Colonic mucosa (tissue), 4 donors: ENCODE measurements around the gene TSNAX. TPM values are rescaled to one million over a fixed set of nuclear protein-coding genes. Genes with fewer than 3 reads are reported as not detected.
A peak's percentile ranks its signal among the peaks of the same experiment; 100 is the strongest.

Experiments used
- DNase-seq: peaks from one replicate; pipeline ENCODE4 v3.0.0-alpha.2; 2020
- H3K27ac ChIP-seq: fragments of 200-600 bp; one replicate; pipeline ENCODE4 v1.8.0; 2021
- H3K27me3 ChIP-seq: fragments of 200-600 bp; one replicate; pipeline ENCODE4 v1.8.0; 2021
- H3K36me3 ChIP-seq: fragments of 200-600 bp; one replicate; pipeline ENCODE4 v1.8.0; 2021
- H3K4me1 ChIP-seq: fragments of 200-600 bp; one replicate; pipeline ENCODE4 v1.8.0; 2021; ENCODE audit warnings: mild to moderate bottlenecking
- H3K4me3 ChIP-seq: fragments of 200-600 bp; one replicate; pipeline ENCODE4 v1.8.0; 2021
- H3K9ac ChIP-seq, 2 donors: one replicate each; pipeline ENCODE4 v1.7.0; 2013; ENCODE audit warnings: control low read depth in 2 of 2, low read depth in 2 of 2, low read length in 2 of 2
- H3K9me3 ChIP-seq: fragments of 200-600 bp; one replicate; pipeline ENCODE4 v1.8.0; 2021
- intact Hi-C: fragments of 100-400 bp; cut with DNase I; formaldehyde crosslinking; loops from one replicate; pipeline ENCODE4 v1.14.1; 2022
- total RNA-seq, 2 donors: library from RNA; stranded (reverse); fragmentation: NEBNext Ultra II Directional in 1 of 2; extraction: Animal tissue kit (Norgen Biotek cat#: 25700) in 1 of 2; gene quantifications; one replicate each; pipeline ENCODE4 v1.2.1, GENCODE V29; 2021
- TF ChIP-seq, protein P1 (sequence below): fragments of 200-600 bp; IDR thresholded peaks from one replicate; pipeline ENCODE4 v1.8.0; 2022; ENCODE audit warnings: antibody characterized with exemption, mild to moderate bottlenecking
- donor health status: healthy.
- donor health status: DM: no; HTN: no; CAD: no.
- donor health status: DM: no; HTN: no; CAD: no.

Gene TSNAX
- total RNA-seq, 2 donors from 2014 or later = 22.6 to 37.3 TPM

DNA sequence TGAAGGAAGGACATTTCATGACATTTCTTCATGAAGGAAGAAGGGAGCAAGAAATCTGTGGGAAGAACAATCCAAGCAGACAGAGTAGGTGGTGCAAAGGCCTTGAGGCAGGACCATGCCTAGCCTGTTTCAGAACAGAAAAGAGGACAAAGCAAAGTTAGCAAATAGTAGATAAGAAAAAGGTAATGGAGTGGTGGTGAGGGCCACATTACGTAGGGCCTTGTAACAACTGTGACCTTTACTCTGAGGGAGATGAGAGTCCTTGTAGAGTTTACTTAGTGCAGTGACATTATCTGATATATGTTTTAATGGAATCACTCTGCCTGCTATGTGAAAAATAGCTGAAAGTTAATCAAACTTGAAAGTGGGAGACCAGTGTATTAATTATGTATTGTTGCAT is 6.4 kb upstream of the TSNAX start:
- H3K4me1 ChIP-seq = no peaks in the 10 kb centered on the region
- intact Hi-C loops = no loop called here
- no peaks in the 10 kb centered on the region for H3K27me3 ChIP-seq
- TF ChIP-seq, protein P1, sequence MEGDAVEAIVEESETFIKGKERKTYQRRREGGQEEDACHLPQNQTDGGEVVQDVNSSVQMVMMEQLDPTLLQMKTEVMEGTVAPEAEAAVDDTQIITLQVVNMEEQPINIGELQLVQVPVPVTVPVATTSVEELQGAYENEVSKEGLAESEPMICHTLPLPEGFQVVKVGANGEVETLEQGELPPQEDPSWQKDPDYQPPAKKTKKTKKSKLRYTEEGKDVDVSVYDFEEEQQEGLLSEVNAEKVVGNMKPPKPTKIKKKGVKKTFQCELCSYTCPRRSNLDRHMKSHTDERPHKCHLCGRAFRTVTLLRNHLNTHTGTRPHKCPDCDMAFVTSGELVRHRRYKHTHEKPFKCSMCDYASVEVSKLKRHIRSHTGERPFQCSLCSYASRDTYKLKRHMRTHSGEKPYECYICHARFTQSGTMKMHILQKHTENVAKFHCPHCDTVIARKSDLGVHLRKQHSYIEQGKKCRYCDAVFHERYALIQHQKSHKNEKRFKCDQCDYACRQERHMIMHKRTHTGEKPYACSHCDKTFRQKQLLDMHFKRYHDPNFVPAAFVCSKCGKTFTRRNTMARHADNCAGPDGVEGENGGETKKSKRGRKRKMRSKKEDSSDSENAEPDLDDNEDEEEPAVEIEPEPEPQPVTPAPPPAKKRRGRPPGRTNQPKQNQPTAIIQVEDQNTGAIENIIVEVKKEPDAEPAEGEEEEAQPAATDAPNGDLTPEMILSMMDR = no peak
- H3K36me3 ChIP-seq = no peaks in the 10 kb centered on the region
- no peak overlapping the region for H3K27ac ChIP-seq
- no peak overlapping the region for H3K4me3 ChIP-seq
- no peak for DNase-seq
- no peak overlapping the region for H3K9ac ChIP-seq
- no peaks in the 10 kb centered on the region for H3K9me3 ChIP-seq

- no peaks in the 10 kb centered on the region for H3K36me3 ChIP-seq
- no peaks in the 10 kb centered on the region for H3K4me1 ChIP-seq
- DNase-seq = no peak
- H3K27ac ChIP-seq = no peak overlapping the region
- H3K27me3 ChIP-seq = no peaks in the 10 kb centered on the region
- TF ChIP-seq, protein P1 = no peak
- no peak overlapping the region for H3K4me3 ChIP-seq
- intact Hi-C loops = no loop called here
- no peak overlapping the region for H3K9ac ChIP-seq
- H3K9me3 ChIP-seq = no peaks in the 10 kb centered on the region
Observed at GRCh38 chr1:231522931-231523642, 5.4 kb upstream of the TSNAX start.

DNA sequence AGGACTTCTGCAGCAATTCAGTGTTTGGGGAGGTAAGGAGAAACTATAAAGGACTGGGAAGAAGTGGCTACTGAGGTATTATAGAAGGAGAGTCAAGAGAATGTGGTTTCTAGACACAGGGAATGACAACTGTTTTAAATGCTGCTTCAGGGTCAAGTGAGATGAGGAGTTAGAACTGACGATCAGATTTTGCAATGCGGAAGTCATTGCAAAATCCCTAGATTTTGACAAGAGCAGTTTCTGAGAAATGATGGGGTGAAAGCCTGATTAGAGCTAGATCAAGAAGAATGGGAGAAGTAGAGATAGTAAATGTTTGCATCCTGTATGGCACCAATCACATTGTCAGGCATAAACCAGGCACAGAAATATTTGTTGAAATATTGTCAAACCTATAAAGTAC is 4.7 kb upstream of the TSNAX start:
- H3K4me3 ChIP-seq = no peak overlapping the region
- intact Hi-C loops = no loop called here
- DNase-seq = no peak
- TF ChIP-seq, protein P1 = no peak
- H3K9ac ChIP-seq = no peak overlapping the region
- no peaks in the 10 kb centered on the region for H3K4me1 ChIP-seq
- no peaks in the 10 kb centered on the region for H3K27me3 ChIP-seq
- no peak overlapping the region for H3K27ac ChIP-seq
- no peaks in the 10 kb centered on the region for H3K9me3 ChIP-seq
- H3K36me3 ChIP-seq = no peaks in the 10 kb centered on the region

DNA sequence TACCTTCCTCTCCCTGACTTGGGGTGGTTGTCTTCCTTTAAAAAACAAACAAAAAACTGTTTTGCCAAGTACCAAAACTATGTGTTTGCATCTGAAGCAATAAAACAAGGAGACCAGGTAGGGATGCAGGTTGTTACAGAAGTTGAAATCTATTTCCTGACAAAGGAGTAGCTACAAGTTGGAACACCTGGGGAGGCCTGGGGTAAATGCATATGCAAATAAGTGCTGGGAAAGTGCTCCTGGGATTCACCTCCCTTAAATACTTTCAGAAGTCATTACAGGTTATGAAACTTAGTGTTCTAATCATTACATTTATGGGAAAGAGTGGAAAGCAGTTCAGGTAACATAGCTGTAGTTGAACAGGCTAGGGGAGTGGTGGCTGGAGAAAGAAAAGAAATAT is 1.9 kb upstream of the TSNAX start:
- Histone ChIP-seq H3K36me3 (no peaks in the 10 kb centered on the region), H3K4me1 (peaks cover 10% of the 10 kb centered on the region), H3K27ac (no peak overlapping the region), H3K9me3 (no peaks in the 10 kb centered on the region), H3K27me3 (no peaks in the 10 kb centered on the region), H3K9ac (no peak overlapping the region), H3K4me3 (no peak overlapping the region)
- no peak for DNase-seq
- intact Hi-C loops = loop anchor here (5.0 kb wide), 1 partner anchor 109 kb away; no protein-coding TSS in a partner anchor
- TF ChIP-seq, protein P1 = no peak

- Histone ChIP-seq H3K9me3 (no peaks in the 10 kb centered on the region), H3K4me3 (peak overlapping the region; percentile 77), H3K9ac (peak overlapping the region; percentile 87 to 89), H3K27ac (peak overlapping the region; percentile 92), H3K36me3 (no peaks in the 10 kb centered on the region), H3K4me1 (peaks cover 10% of the 10 kb centered on the region), H3K27me3 (no peaks in the 10 kb centered on the region)
- TF ChIP-seq, protein P1 = no peak
- DNase-seq = no peak
- intact Hi-C loops = loop anchor here (5.0 kb wide), 1 partner anchor 110 kb away; no protein-coding TSS in a partner anchor
Observed at GRCh38 chr1:231527586-231528171, 790 bp upstream of the TSNAX start.
